ENCODE measurements around the gene LINC00632.

LINC00632 gene

DNA sequence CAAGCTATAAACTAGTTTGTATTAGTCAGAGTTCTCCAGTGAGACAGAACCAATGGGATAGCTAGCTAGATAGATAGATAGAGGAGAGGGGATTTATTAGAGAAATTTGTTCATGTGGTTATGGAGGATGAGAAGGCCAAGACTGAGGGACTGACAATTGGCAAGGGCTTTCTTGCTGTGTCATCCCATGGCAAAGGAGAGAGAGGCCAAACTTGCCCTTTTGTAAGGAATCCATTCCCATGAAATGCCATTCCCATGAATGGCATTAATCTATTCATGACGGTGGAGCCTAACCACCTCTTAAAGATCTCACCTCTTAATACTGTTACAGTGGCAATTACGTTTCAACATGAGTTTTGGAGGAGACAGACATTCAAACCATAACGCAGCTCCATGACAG, 58.1 kb downstream of the LINC00632 start:
- H3K36me3 ChIP-seq (ENCODE audit: control insufficient read depth in 1 of 2, insufficient read depth in 2 of 2, low read depth in 1 of 2, low read length in 2 of 2), result peaks cover 0 to 8% of the 10 kb centered on the region in 2 experiments

DNA sequence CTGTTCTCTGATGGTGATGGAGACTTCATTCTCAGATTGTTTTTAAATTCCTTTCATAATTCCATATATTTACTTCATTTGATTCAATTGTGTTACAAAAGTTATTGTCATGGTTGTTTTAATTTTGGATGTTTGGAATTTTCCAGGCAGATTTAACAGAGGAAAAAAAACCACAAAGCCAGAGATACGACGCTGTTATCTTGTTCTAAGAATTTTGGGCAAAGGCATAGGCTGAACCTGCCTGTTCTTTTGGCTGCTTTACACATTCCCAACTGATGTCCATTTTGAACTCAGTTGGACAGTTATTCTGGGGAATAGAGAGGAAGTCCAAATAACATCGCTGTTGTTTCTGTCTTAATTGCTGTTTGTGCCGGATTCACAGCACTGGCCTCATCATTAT, 65.7 kb downstream of the LINC00632 start:
- H2BK120ac ChIP-seq (ENCODE audit: low read depth, low read length), result no peak overlapping the region
- H2BK5ac ChIP-seq (ENCODE audit: low read depth, low read length, poor library complexity, severe bottlenecking), result no peak overlapping the region
- H3K18ac ChIP-seq (ENCODE audit: low read depth in 1 of 2, low read length in 2 of 2), result no peak overlapping the region
- H3K4me2 ChIP-seq (ENCODE audit: low read length, poor library complexity, severe bottlenecking), result no peak overlapping the region
- no peak for DNase-seq
- H3K36me3 ChIP-seq (ENCODE audit: control insufficient read depth in 1 of 2, insufficient read depth in 2 of 2, low read depth in 1 of 2, low read length in 2 of 2), result peaks cover 5 to 37% of the 10 kb centered on the region in 2 experiments
- WGBS, result 100% methylated on average over 2 of the region's 4 CpGs
- no peaks in the 10 kb centered on the region for H3K27me3 ChIP-seq (ENCODE audit: control insufficient read depth in 1 of 2, insufficient read depth in 1 of 2, low read length in 2 of 2)
- H3K9me3 ChIP-seq (ENCODE audit: control insufficient read depth, low read length), result no peaks in the 10 kb centered on the region
- no peak overlapping the region for H2AK5ac ChIP-seq (ENCODE audit: low read length, severe bottlenecking)
- H3K4me3 ChIP-seq (ENCODE audit: insufficient read depth in 1 of 2, low read depth in 1 of 2, low read length in 2 of 2), result no peak overlapping the region
- H3K4me1 ChIP-seq (ENCODE audit: control insufficient read depth, insufficient read depth, low read depth, low read length), result no peaks in the 10 kb centered on the region
- no peak overlapping the region for H3K27ac ChIP-seq (ENCODE audit: low read length, poor library complexity, severe bottlenecking)
- H3K79me1 ChIP-seq (replicated peaks; ENCODE audit: low read length, poor library complexity, severe bottlenecking), result peaks cover 8% of the 10 kb centered on the region
- H3K9ac ChIP-seq (ENCODE audit: low read length), result no peak overlapping the region
- no peak overlapping the region for H2BK15ac ChIP-seq (ENCODE audit: low read depth, poor library complexity, severe bottlenecking)
- no peak overlapping the region for H3K4ac ChIP-seq (ENCODE audit: low read depth in 1 of 2, low read length in 2 of 2)
- no peak overlapping the region for H4K8ac ChIP-seq (ENCODE audit: low read length)
- no peak overlapping the region for H3K23ac ChIP-seq (ENCODE audit: low read length in 2 of 2)
- no peak overlapping the region for H2BK12ac ChIP-seq (ENCODE audit: low read length in 2 of 2)
- H4K91ac ChIP-seq (ENCODE audit: low read length), result no peak overlapping the region
- H3K14ac ChIP-seq (ENCODE audit: low read length in 2 of 2), result no peak overlapping the region
- H2AFZ ChIP-seq (ENCODE audit: low read depth, low read length), result no peak overlapping the region

More for the DNA sequence above, 58.1 kb downstream of the LINC00632 start:
- Histone ChIP-seq H3K9me3 (ENCODE audit: control insufficient read depth, low read length) (no peaks in the 10 kb centered on the region), H2AK5ac (ENCODE audit: low read length, severe bottlenecking) (no peak overlapping the region), H3K4ac (ENCODE audit: low read depth in 1 of 2, low read length in 2 of 2) (no peak overlapping the region), H3K27ac (ENCODE audit: low read length, poor library complexity, severe bottlenecking) (no peak overlapping the region), H2BK12ac (ENCODE audit: low read length in 2 of 2) (no peak overlapping the region), H2BK5ac (ENCODE audit: low read depth, low read length, poor library complexity, severe bottlenecking) (no peak overlapping the region), H3K9ac (ENCODE audit: low read length) (no peak overlapping the region), H3K14ac (ENCODE audit: low read length in 2 of 2) (no peak overlapping the region), H2BK15ac (ENCODE audit: low read depth, poor library complexity, severe bottlenecking) (no peak overlapping the region), H2AFZ (ENCODE audit: low read depth, low read length) (no peak overlapping the region), H3K4me2 (ENCODE audit: low read length, poor library complexity, severe bottlenecking) (no peak overlapping the region), H3K4me3 (ENCODE audit: insufficient read depth in 1 of 2, low read depth in 1 of 2, low read length in 2 of 2) (no peak overlapping the region), H3K18ac (ENCODE audit: low read depth in 1 of 2, low read length in 2 of 2) (no peak overlapping the region), H3K23ac (ENCODE audit: low read length in 2 of 2) (no peak overlapping the region), H4K91ac (ENCODE audit: low read length) (no peak overlapping the region), H3K4me1 (ENCODE audit: control insufficient read depth, insufficient read depth, low read depth, low read length) (no peaks in the 10 kb centered on the region), H3K27me3 (ENCODE audit: control insufficient read depth in 1 of 2, insufficient read depth in 1 of 2, low read length in 2 of 2) (peaks cover 0 to 9% of the 10 kb centered on the region in 2 experiments), H3K79me1 (replicated peaks; ENCODE audit: low read length, poor library complexity, severe bottlenecking) (peaks cover 1% of the 10 kb centered on the region), H2BK120ac (ENCODE audit: low read depth, low read length) (no peak overlapping the region), H4K8ac (ENCODE audit: low read length) (no peak overlapping the region)
- 48% methylated on average over 2 of the region's 3 CpGs for WGBS
- peak; percentile 13 for DNase-seq

DNA sequence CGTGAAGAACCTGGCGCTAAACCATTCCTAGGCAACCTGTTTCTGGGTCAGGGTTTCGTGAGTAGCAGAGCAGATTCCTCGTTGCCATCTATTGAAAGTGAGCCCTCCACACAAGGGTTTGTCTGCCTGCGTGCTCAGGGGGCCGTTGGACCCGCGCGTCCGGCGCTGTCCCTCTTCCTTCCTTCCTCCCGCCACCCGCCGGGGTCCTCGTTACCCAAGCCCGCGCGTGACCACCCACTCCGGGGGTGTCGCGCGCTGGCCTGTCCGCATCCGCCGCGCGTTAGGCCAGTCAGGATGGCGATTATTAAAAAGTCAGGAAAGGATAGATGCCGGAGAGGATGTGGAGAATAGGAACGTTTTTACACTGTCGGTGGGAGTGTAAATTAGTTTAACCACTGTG, 66.8 kb downstream of the LINC00632 start:
- Histone ChIP-seq H3K27me3 (ENCODE audit: control insufficient read depth in 1 of 2, insufficient read depth in 1 of 2, low read length in 2 of 2) (no peaks in the 10 kb centered on the region), H2AK5ac (ENCODE audit: low read length, severe bottlenecking) (no peak overlapping the region), H2AFZ (ENCODE audit: low read depth, low read length) (no peak overlapping the region), H3K4me1 (ENCODE audit: control insufficient read depth, insufficient read depth, low read depth, low read length) (no peaks in the 10 kb centered on the region), H2BK15ac (ENCODE audit: low read depth, poor library complexity, severe bottlenecking) (no peak overlapping the region), H3K27ac (ENCODE audit: low read length, poor library complexity, severe bottlenecking) (no peak overlapping the region), H3K4me3 (ENCODE audit: insufficient read depth in 1 of 2, low read depth in 1 of 2, low read length in 2 of 2) (no peak overlapping the region), H3K18ac (ENCODE audit: low read depth in 1 of 2, low read length in 2 of 2) (no peak overlapping the region), H2BK120ac (ENCODE audit: low read depth, low read length) (no peak overlapping the region), H3K4me2 (ENCODE audit: low read length, poor library complexity, severe bottlenecking) (no peak overlapping the region), H2BK12ac (ENCODE audit: low read length in 2 of 2) (no peak overlapping the region), H3K36me3 (ENCODE audit: control insufficient read depth in 1 of 2, insufficient read depth in 2 of 2, low read depth in 1 of 2, low read length in 2 of 2) (peaks cover 5 to 37% of the 10 kb centered on the region in 2 experiments), H2BK5ac (ENCODE audit: low read depth, low read length, poor library complexity, severe bottlenecking) (no peak overlapping the region), H4K91ac (ENCODE audit: low read length) (no peak overlapping the region), H3K4ac (ENCODE audit: low read depth in 1 of 2, low read length in 2 of 2) (no peak overlapping the region), H3K23ac (ENCODE audit: low read length in 2 of 2) (no peak overlapping the region), H3K9me3 (ENCODE audit: control insufficient read depth, low read length) (no peaks in the 10 kb centered on the region), H4K8ac (ENCODE audit: low read length) (no peak overlapping the region), H3K14ac (ENCODE audit: low read length in 2 of 2) (no peak overlapping the region), H3K79me1 (replicated peaks; ENCODE audit: low read length, poor library complexity, severe bottlenecking) (peaks cover 8% of the 10 kb centered on the region), H3K9ac (ENCODE audit: low read length) (no peak overlapping the region)
- over 99% methylated on average over 11 of the region's 31 CpGs for WGBS
- no peak for DNase-seq

DNA sequence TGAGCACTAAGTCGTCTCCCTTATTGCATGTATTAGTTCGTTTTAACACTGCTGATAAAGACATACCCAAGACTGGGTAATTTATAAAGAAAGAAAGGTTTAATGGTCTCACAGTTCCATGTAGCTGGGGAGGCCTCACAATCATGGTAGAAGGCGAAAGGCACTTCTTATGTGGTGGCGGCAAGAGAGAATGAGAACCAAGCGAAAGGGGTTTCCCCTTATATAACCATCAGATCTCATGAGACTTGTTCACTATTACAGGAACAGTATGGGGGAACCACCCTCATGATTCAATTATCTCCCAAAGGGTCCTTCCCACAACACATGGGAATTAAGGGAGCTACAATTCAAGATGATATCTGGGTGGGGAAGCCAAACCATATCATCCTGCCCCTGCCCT, 85.1 kb downstream of the LINC00632 start:
- H2AFZ ChIP-seq (ENCODE audit: low read depth, low read length), result no peak overlapping the region
- H3K27me3 ChIP-seq (ENCODE audit: control insufficient read depth in 1 of 2, insufficient read depth in 1 of 2, low read length in 2 of 2), result no peaks in the 10 kb centered on the region
- H3K4me1 ChIP-seq (ENCODE audit: control insufficient read depth, insufficient read depth, low read depth, low read length), result no peaks in the 10 kb centered on the region
- H3K27ac ChIP-seq (ENCODE audit: low read length, poor library complexity, severe bottlenecking), result no peak overlapping the region
- H3K23ac ChIP-seq (ENCODE audit: low read length in 2 of 2), result no peak overlapping the region
- H3K14ac ChIP-seq (ENCODE audit: low read length in 2 of 2), result no peak overlapping the region
- H2AK5ac ChIP-seq (ENCODE audit: low read length, severe bottlenecking), result no peak overlapping the region
- no peaks in the 10 kb centered on the region for H3K79me1 ChIP-seq (replicated peaks; ENCODE audit: low read length, poor library complexity, severe bottlenecking)
- WGBS, result 90% methylated on average over 2 of the region's 5 CpGs
- no peak overlapping the region for H3K4me2 ChIP-seq (ENCODE audit: low read length, poor library complexity, severe bottlenecking)
- H4K91ac ChIP-seq (ENCODE audit: low read length), result no peak overlapping the region
- no peaks in the 10 kb centered on the region for H3K36me3 ChIP-seq (ENCODE audit: control insufficient read depth in 1 of 2, insufficient read depth in 2 of 2, low read depth in 1 of 2, low read length in 2 of 2)
- no peak overlapping the region for H2BK5ac ChIP-seq (ENCODE audit: low read depth, low read length, poor library complexity, severe bottlenecking)
- H3K4me3 ChIP-seq (ENCODE audit: insufficient read depth in 1 of 2, low read depth in 1 of 2, low read length in 2 of 2), result no peak overlapping the region
- no peak overlapping the region for H3K18ac ChIP-seq (ENCODE audit: low read depth in 1 of 2, low read length in 2 of 2)
- no peak overlapping the region for H4K8ac ChIP-seq (ENCODE audit: low read length)
- H3K9ac ChIP-seq (ENCODE audit: low read length), result no peak overlapping the region
- H2BK12ac ChIP-seq (ENCODE audit: low read length in 2 of 2), result no peak overlapping the region
- no peak for DNase-seq
- H2BK120ac ChIP-seq (ENCODE audit: low read depth, low read length), result no peak overlapping the region
- no peak overlapping the region for H3K4ac ChIP-seq (ENCODE audit: low read depth in 1 of 2, low read length in 2 of 2)
- H3K9me3 ChIP-seq (ENCODE audit: control insufficient read depth, low read length), result no peaks in the 10 kb centered on the region
- no peak overlapping the region for H2BK15ac ChIP-seq (ENCODE audit: low read depth, poor library complexity, severe bottlenecking)

Data from mesenchymal stem cell (in vitro differentiated cells and primary cell).